ENCODE results near the gene CTAGE9.

The CTAGE9 gene

GRCh38 chr6:131736811-131737210, 26.0 kb upstream of the CTAGE9 start:
- Histone ChIP-seq H3K36me3 (ENCODE audit: low read length) (peaks cover 32% of the 10 kb centered on the region; the same call in 1 of the 2 replicates), H3K27me3 (ENCODE audit: low read length) (no peaks in the 10 kb centered on the region), H2AFZ (ENCODE audit: low read depth, low read length, severe bottlenecking) (no peak overlapping the region), H3K4me2 (ENCODE audit: low read depth, low read length, poor library complexity, severe bottlenecking) (no peak overlapping the region), H3K4me3 (ENCODE audit: insufficient read depth, low read length, poor library complexity, severe bottlenecking) (no peak overlapping the region), H4K20me1 (ENCODE audit: low read depth, low read length) (no peaks in the 10 kb centered on the region), H3K9ac (ENCODE audit: low read length) (no peak overlapping the region), H3K27ac (ENCODE audit: low read depth, low read length) (no peak overlapping the region), H3K79me2 (ENCODE audit: insufficient read depth, low read length) (no peaks in the 10 kb centered on the region), H3K9me2 (replicated peaks; ENCODE audit: insufficient read depth, low read length) (no peaks in the 10 kb centered on the region), H3F3A (ENCODE audit: insufficient read depth) (no peaks in the 10 kb centered on the region; the same call in 1 of the 2 replicates), H3K9me3 (ENCODE audit: insufficient read depth, low read length) (no peaks in the 10 kb centered on the region)
- TF ChIP-seq EZH2phosphoT487 (conservative IDR thresholded peaks at IDR 0.05; ENCODE audit: low read length), result no peak
- TF ChIP-seq, protein P1, sequence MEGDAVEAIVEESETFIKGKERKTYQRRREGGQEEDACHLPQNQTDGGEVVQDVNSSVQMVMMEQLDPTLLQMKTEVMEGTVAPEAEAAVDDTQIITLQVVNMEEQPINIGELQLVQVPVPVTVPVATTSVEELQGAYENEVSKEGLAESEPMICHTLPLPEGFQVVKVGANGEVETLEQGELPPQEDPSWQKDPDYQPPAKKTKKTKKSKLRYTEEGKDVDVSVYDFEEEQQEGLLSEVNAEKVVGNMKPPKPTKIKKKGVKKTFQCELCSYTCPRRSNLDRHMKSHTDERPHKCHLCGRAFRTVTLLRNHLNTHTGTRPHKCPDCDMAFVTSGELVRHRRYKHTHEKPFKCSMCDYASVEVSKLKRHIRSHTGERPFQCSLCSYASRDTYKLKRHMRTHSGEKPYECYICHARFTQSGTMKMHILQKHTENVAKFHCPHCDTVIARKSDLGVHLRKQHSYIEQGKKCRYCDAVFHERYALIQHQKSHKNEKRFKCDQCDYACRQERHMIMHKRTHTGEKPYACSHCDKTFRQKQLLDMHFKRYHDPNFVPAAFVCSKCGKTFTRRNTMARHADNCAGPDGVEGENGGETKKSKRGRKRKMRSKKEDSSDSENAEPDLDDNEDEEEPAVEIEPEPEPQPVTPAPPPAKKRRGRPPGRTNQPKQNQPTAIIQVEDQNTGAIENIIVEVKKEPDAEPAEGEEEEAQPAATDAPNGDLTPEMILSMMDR (IDR thresholded peaks at IDR 0.05; ENCODE audit: insufficient read depth, low read length, poor library complexity, severe bottlenecking), result no peak

GRCh38 chr6:131736003-131736596, 25.3 kb upstream of the CTAGE9 start:
- Histone ChIP-seq H3K9ac (ENCODE audit: low read length) (no peak overlapping the region), H3K27me3 (ENCODE audit: low read length) (no peaks in the 10 kb centered on the region), H3F3A (ENCODE audit: insufficient read depth) (no peaks in the 10 kb centered on the region; the same call in 1 of the 2 replicates), H2AFZ (ENCODE audit: low read depth, low read length, severe bottlenecking) (no peak overlapping the region), H3K36me3 (ENCODE audit: low read length) (peaks cover 32% of the 10 kb centered on the region; the same call in 1 of the 2 replicates), H3K4me2 (ENCODE audit: low read depth, low read length, poor library complexity, severe bottlenecking) (no peak overlapping the region), H4K20me1 (ENCODE audit: low read depth, low read length) (no peaks in the 10 kb centered on the region), H3K27ac (ENCODE audit: low read depth, low read length) (no peak overlapping the region), H3K79me2 (ENCODE audit: insufficient read depth, low read length) (no peaks in the 10 kb centered on the region), H3K4me3 (ENCODE audit: insufficient read depth, low read length, poor library complexity, severe bottlenecking) (no peak overlapping the region), H3K9me3 (ENCODE audit: insufficient read depth, low read length) (no peaks in the 10 kb centered on the region), H3K9me2 (replicated peaks; ENCODE audit: insufficient read depth, low read length) (no peaks in the 10 kb centered on the region)
- no peak for TF ChIP-seq EZH2phosphoT487 (conservative IDR thresholded peaks at IDR 0.05; ENCODE audit: low read length)
- TF ChIP-seq, protein P1 (IDR thresholded peaks at IDR 0.05; ENCODE audit: insufficient read depth, low read length, poor library complexity, severe bottlenecking), result no peak

DNA sequence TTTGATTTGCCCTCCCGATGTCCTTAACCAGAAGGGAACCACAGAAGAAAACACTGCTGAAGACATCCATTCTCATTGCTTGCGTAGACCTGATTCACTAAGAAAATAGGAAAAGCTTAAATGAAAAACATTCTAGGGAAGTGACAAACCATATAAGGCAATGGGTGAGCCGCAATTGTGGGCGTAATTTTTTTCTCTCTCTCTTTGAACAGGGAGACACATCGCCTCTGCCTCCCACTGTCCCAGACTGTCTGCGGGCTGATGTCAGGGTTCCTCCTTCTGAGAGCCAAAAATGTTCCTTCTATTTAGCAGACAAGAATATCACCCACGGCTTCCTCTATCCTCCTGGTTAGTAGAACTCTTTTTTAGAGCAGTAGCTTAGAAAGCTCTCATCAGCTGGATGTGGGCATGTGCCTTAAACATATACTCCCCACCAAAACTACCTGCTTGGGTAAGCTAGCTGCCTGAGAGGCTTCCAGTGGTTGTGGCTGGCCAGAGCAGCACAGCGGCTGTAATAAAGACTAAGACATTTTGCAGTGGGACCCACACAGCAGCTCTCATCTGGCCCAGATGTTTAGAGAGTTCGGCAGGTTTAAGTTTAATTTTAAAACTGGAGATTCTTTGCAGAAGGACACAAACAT, 22.7 kb upstream of the CTAGE9 start:
- no peak for TF ChIP-seq EZH2phosphoT487 (conservative IDR thresholded peaks at IDR 0.05; ENCODE audit: low read length)
- TF ChIP-seq, protein P1 (IDR thresholded peaks at IDR 0.05; ENCODE audit: insufficient read depth, low read length, poor library complexity, severe bottlenecking), result no peak

More for the DNA sequence above, 22.7 kb upstream of the CTAGE9 start:
- Histone ChIP-seq H3K79me2 (ENCODE audit: insufficient read depth, low read length) (no peaks in the 10 kb centered on the region), H3K4me2 (ENCODE audit: low read depth, low read length, poor library complexity, severe bottlenecking) (no peak overlapping the region), H2AFZ (ENCODE audit: low read depth, low read length, severe bottlenecking) (no peak overlapping the region), H3K36me3 (ENCODE audit: low read length) (peaks cover 16% of the 10 kb centered on the region; the same call in 1 of the 2 replicates), H3K4me3 (ENCODE audit: insufficient read depth, low read length, poor library complexity, severe bottlenecking) (no peak overlapping the region), H3K27me3 (ENCODE audit: low read length) (no peaks in the 10 kb centered on the region), H3K27ac (ENCODE audit: low read depth, low read length) (no peak overlapping the region), H4K20me1 (ENCODE audit: low read depth, low read length) (no peaks in the 10 kb centered on the region), H3K9ac (ENCODE audit: low read length) (no peak overlapping the region), H3K9me2 (replicated peaks; ENCODE audit: insufficient read depth, low read length) (no peaks in the 10 kb centered on the region), H3F3A (ENCODE audit: insufficient read depth) (no peaks in the 10 kb centered on the region; the same call in 1 of the 2 replicates), H3K9me3 (ENCODE audit: insufficient read depth, low read length) (no peaks in the 10 kb centered on the region)
